T-helper 1 cell treated with Interleukin-12 subunit alpha and Interleukin-12 subunit beta and Interleukin-4 antibody, amounts not matched to agents 30 ng/mL and 1 ng/mL, for 36 hours (primary cell): ENCODE results near the gene CELSR3. TPM values are rescaled to one million over a fixed set of nuclear protein-coding genes. Genes with fewer than 3 reads are reported as not detected.

ENCODE experiments used
- intact Hi-C: fragments of 100-400 bp; cut with micrococcal nuclease; formaldehyde crosslinking; loops from one replicate; pipeline ENCODE4 v1.15.1; 2024
- total RNA-seq: library from RNA; stranded (reverse); gene quantifications from 2 replicates; pipeline ENCODE4 v1.2.3, GENCODE V29; 2022

CELSR3 gene
- total RNA-seq, 1 donor from 2014 or later = 6.0 TPM

GRCh38 chr3:48587686-48588085 is 75.0 kb downstream of the CELSR3 start:
- intact Hi-C loops = no loop called here

Other genes with a start within 250 kb of the CELSR3 start
- gene PLXNB1, start 232.8 kb downstream of the CELSR3 start, total RNA-seq = 3.3 and 6.9 TPM in 2 replicates
- 15.9 and 16.7 TPM in 2 replicates for gene CCDC51, start 222.8 kb downstream of the CELSR3 start, total RNA-seq
- gene TMA7, start 222.6 kb downstream of the CELSR3 start, total RNA-seq = 218 and 228 TPM in 2 replicates
- 17.0 and 17.4 TPM in 2 replicates for gene ATRIP, start 216.1 kb downstream of the CELSR3 start, total RNA-seq
- gene SHISA5, start 158.7 kb downstream of the CELSR3 start, total RNA-seq = 244 and 245 TPM in 2 replicates
- 8.1 and 8.8 TPM in 2 replicates for gene PFKFB4, start 106.1 kb downstream of the CELSR3 start, total RNA-seq
- not detected in 2 replicates for gene UCN2, start 99.1 kb downstream of the CELSR3 start, total RNA-seq
- 1.4 and 1.9 TPM in 2 replicates for gene COL7A1, start 67.6 kb downstream of the CELSR3 start, total RNA-seq
- gene UQCRC1, start 53.2 kb downstream of the CELSR3 start, total RNA-seq = 143 and 146 TPM in 2 replicates
- gene TMEM89, start 41.1 kb downstream of the CELSR3 start, total RNA-seq = 0.34 TPM in 1 of 2 replicates, not detected in the other
- gene SLC26A6, start 27.4 kb downstream of the CELSR3 start, total RNA-seq = 40.1 and 43.0 TPM in 2 replicates
- gene NCKIPSD, start 23.0 kb upstream of the CELSR3 start, total RNA-seq = 28.6 and 30.0 TPM in 2 replicates
- 57.3 and 57.6 TPM in 2 replicates for gene IP6K2, start 54.3 kb upstream of the CELSR3 start, total RNA-seq
- gene PRKAR2A, start 185.0 kb upstream of the CELSR3 start, total RNA-seq = 27.5 and 29.7 TPM in 2 replicates
- 34.7 and 38.6 TPM in 2 replicates for gene SLC25A20, start 236.0 kb upstream of the CELSR3 start, total RNA-seq